A673 (cell line): ENCODE measurements around the gene RAB38.

ENCODE experiments used
- CTCF ChIP-seq: fragments of 300-800, 200-600 bp; sonication (generic); conservative IDR thresholded peaks from 2 replicates; pipeline ENCODE4 v1.5.1; 2017; ENCODE audit warnings: low read depth, mild to moderate bottlenecking, antibody characterized with exemption, low read length, moderate library complexity, mixed read lengths
- EZH2 ChIP-seq: fragments of 200-600 bp; sonication (generic); IDR thresholded peaks from 2 replicates; pipeline ENCODE4 v1.6.1; 2017; ENCODE audit warnings: borderline replicate concordance, low read depth, mild to moderate bottlenecking, mixed read lengths, antibody characterized with exemption, low read length; ENCODE audit not compliant: poor library complexity, severe bottlenecking

GRCh38 chr11:88213406-88213805 lies 38.2 kb upstream of the RAB38 start:
- TF ChIP-seq CTCF (no peak), EZH2 (no peak)
